ENCODE measurements around the gene ITSN1.
A peak's percentile ranks its signal among the peaks of the same experiment; 100 is the strongest.

Gene ITSN1

DNA sequence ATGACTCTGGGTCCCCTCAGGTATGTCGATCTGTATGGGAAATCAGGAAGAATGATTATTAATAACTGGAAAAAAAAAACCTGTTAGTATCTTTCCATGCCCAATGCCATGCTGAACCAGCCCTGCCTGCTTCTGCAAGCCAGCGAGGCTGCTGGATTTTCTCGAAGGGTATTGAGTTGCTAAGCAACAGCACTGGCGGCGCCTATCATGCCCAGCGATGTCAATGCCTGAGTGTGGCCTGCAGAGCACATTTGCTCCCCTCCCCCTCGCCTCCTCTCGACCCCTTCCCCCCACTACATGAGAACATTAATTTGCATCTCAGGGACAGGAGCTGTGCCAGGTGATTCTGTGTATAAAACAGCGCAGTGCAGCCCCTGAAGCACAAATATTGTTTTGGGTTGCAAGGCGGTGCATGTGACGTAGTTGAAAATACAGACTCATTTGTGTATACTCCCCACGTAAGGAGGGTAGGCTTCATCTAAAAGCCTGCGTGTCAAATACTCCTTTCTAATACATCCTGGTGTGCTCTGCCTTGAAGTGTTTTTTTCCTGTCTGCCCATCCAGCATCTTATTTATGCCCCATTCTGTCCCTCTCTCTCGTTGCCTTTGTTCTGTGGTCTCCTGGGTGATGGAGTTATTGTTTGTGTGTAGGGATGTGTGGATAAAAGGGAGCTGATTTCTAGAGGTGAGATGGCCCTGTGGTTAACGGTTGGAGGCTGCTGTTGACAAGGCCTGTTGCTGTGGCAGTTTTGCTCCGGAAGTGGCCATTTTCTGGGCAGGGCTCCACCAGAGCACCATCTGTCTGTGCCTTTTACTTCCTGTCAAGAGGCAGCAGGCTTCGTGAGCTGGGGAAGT is 306.0 kb downstream of the ITSN1 start:
- peak in 2 of 3 experiments; percentile 60 to 65 for DNase-seq (ENCODE audit: low read depth in 2 of 3, low spot score in 2 of 3)

DNA sequence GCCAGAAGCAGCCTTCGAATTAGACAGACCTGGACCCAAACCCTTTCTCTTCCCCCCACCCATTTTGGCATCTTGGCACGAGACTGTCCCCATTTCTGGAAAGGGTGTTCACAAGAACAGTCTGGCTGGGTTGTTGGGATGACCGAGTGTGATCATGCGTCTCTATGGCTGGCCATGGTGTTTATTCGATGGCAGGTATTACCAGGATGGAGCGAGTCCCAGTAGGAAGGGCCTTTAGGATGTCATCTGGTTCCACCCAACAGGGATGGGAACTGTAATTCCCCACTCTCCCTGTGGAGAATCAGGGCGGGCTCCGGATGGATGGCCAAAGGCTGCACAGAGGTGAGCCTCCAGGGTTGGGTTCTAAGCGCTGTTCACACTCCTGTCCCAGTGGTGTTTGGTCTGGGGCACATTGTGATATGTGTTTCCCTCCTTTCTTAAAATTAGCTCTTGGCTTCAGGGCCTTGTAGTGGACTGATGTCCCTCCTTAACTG is 306.7 kb downstream of the ITSN1 start:
- no peak for DNase-seq (ENCODE audit: low read depth in 2 of 3, low spot score in 2 of 3)

All from activated CD8-positive, alpha-beta memory T cell treated with anti-CD3 and anti-CD28 coated beads for 48 hours (primary cell).